Stimulated activated CD4-positive, alpha-beta T cell treated with anti-CD3 and anti-CD28 coated beads, Interleukin-1b, Interleukin-23, amount 100 ng/mL, for 48 hours (primary cell): ENCODE data around the gene TCERG1.

Source experiments
- DNase-seq: peaks from one replicate; pipeline ENCODE4 v3.0.0-alpha.2; 2020

TCERG1 gene

GRCh38 chr5:146446861-146447733 is at the start of gene TCERG1:
Gene TCERG1, plus strand, starts transcription at chr5:146447333. Its CDS starts 17 bp downstream, at chr5:146447350.
- peak; percentile 99 for DNase-seq

GRCh38 chr5:146398826-146399225 is 48.3 kb upstream of the TCERG1 start:
- DNase-seq: no peak

- DNase-seq: no peak
Measured at GRCh38 chr5:146399481-146399880, 47.7 kb upstream of the TCERG1 start.

DNA sequence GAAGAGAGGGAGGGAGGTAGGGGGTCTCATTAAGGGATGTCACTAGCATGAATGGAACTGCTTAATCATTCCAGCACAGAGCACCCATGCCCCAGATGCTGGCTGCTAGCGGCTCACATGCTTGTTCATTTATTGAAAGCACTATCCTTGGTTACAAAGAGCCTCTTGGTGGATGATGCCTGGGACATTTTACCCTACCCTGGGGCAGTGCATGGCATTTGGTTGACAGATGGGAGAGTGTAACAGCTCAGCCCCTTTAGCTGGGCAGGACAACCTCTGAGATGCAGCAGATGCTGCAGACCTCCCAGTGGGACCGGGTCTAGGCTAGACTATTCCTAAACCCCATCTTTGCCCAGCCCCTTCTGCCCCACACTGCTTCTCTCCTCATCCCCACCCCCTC is 46.9 kb upstream of the TCERG1 start:
- no peak for DNase-seq

- DNase-seq: no peak
Measured at GRCh38 chr5:146401021-146401420, 46.1 kb upstream of the TCERG1 start.

DNA sequence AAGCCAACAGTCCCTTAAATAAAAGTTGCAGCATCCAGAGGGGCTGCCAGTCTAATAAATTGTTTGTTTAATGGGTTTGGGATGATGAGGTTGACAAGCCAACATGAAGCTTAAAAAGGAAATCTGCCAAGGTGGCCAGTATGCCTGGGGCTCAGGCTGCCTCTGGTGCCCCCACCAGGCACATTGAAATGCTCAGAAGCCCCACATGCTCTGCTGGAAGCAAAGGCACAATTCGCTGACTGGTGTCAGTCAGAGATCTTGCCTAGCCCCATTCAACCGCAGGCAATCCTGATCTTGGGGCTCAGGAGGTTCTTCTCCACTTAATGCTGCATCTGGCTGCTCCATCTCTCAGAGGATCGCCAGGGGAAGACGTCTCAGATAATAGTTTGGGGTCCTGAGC is 44.2 kb upstream of the TCERG1 start:
- DNase-seq: no peak

DNA sequence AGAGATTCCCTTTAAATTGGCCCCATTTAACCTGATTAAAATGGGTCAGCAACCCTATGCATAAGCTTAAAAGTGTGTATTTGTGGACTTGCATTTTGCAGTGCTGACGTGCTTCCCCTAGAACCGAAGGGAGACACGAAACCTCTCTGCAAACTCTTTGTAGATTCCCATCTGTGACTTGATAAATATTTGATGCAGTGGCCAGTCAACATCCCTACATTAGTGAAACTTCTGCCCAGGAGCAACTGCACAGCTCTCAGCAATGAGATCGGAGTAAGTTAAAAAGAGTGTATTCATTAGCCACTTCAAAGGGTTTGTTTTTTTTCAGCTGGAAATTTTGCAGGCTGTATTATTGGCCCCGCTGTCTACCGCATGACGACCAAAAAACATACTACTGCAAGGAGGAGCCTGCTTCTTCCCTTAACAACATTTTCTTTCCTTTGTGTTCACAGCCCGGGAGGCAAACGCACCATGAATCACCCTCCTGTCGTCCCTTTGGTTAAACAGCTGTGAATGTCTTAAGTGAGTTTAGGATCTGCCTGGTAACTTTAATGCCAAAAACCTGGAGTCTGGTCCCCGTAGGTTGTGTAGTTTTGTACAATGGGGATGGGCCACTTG is 38.0 kb upstream of the TCERG1 start:
- DNase-seq: no peak

DNA sequence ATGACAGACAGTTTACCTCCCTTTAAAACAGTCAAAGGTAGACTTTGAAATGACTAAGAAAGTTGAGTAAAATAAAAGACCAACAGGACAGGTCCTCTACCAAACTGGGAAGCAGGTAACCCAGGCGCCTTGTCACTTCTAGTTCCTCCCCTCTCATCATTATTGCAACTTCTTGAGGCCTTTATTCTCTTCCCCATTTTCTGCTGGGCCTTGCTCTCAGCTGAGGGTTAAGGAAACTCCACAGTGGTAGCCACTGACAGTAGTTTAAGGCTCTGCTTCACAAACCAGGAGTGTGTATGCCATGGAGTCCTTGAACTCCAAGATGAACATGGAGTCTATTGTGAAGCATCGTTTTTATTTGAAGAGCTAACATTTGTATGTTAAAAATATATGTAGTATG is 36.9 kb upstream of the TCERG1 start:
- DNase-seq: no peak

DNA sequence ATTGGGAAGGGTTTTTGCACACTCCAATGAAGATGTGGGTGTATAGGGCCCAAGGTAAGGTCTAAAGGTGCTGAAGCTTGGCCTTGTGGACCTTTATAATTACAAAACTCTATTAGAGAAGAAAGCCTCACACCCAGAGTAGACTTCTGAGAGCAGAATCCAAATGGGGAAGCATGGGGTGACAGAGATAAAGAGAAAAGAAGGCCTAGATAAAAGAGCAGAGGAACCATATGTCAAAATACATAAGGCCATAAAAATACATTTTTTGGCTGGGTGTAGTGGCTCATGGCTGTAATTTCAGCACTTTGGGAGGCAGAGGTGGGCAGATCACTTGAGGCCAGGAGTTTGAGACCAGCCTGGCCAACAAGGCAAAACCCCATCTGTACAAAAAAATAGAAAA is 27.4 kb upstream of the TCERG1 start:
- no peak for DNase-seq

GRCh38 chr5:146425023-146425422 is 22.1 kb upstream of the TCERG1 start:
- no peak for DNase-seq

- no peak for DNase-seq
Measured at GRCh38 chr5:146426305-146426704, 20.8 kb upstream of the TCERG1 start.

GRCh38 chr5:146426853-146427618 is 20.1 kb upstream of the TCERG1 start:
- DNase-seq: no peak

DNA sequence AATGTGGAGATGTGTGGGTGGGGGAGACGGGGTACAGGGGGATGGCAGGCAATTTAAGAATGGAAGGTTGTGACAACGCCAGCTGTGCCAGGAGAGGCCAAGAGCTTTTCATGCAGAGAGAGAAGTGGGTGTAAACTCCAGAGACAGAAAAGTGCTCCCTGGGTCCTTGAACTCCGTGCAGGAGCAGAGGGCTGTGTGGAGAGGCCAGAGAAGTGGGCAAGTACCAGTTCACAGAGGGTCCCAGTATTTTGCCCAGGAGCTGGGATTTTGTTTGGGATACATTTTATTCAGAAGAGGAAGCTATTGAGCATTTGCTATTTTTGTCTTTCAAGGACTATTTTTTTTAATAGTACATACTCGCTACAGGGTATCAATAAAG is 19.5 kb upstream of the TCERG1 start:
- DNase-seq: no peak

GRCh38 chr5:146428658-146429057 is 18.5 kb upstream of the TCERG1 start:
- no peak for DNase-seq

DNA sequence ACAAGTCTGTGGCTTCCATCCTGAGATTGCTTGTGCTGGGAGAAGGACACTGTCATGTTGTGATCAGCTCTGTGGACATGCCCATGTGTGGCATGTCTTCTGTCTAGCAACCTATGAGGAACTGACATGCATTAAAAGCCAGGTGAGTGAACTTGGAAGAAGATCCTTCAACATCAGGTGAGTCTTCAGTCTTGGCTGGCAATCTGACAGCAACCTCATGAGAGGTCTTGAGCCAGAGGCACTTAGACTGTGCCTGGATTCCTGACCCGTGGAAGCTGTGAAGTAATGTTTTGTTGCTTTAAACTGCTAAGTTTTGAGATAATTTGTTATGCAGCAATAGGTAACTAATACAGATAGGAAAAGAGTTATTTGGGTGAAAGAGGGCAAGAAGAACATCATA is 6.8 kb upstream of the TCERG1 start:
- no peak for DNase-seq

DNA sequence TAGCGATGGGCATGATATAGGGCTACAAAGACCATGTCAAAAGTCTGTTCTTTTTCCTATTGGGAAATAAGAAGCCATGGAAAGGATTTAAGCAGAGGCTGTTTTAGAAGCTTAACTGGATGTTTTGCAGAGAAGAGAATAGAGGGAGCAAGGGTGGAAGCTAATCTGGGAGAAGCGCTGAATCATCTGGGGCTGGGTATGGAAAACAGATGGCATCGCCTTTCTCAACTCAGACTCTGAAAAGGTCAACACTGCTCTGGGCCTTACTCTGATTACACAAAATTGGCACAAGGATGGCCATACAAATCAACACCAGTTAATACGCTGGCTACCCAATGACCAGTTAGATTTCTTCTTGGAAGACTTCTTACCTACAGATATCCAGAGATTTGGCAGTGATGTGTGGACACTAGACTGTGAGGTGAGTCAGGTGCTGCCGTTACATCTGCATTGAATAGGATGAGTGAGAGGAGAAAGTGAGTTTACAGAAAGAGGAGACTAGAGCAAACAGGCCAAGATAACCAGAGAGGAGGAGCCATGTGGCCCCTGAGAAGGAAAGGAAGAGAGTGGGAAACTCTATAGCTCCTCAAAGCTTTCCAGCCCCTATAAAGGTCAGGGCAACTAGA is 6.2 kb upstream of the TCERG1 start:
- DNase-seq: no peak

DNA sequence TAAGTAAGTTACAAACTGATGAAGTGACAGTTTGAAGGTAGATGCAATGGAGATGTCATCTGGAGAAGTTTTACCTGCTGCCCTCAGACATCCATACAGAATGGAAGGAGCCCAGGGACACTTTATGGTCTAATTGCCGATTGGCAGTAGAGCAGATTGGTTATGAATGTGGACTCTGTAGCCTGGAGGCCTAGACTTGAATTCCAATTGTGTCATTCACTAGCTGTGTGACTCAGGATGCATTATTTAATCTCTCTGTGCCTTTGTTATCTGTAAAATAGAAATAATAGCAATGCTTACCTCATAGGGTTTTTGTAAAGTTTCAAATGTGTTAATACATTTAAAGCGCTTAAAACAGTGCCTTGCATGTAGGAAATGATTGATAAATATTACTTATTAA is 5.2 kb upstream of the TCERG1 start:
- DNase-seq: no peak

DNA sequence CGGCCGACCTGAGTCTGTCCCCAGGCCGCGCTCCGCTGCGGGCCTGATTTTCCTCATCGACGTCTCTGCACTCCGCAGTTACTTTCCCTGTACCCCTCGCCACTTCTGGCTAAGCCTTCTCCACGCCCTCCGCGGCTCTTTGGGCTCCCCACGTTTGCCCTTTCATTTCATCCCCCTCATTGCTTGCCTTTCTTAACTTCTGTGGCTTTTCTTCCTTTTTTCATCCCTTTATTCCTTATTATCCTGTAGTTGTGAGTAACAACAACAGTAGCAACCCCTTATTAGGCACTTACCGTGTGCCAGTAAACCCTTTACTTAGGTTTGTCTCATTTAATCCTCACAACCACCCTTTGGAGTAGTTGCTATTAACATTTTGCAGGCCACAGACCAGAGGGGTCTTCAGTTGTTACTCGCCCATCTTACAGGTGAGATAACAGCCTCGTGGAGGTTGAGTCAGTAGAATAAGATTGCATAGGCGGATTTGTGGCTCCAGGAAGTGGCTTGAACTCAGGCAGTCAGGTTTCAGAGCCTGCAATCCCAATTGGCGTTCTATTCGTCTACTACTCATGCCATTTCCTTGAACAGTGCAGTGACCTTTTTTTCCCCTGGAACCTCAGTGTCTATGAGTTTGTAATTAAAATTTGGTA is 724 bp downstream of the TCERG1 start:
- DNase-seq: peak; percentile 58

- DNase-seq: no peak
Measured at GRCh38 chr5:146448783-146449519, 1.8 kb downstream of the TCERG1 start.

GRCh38 chr5:146450002-146450401 is 2.9 kb downstream of the TCERG1 start:
- no peak for DNase-seq

- no peak for DNase-seq
Measured at GRCh38 chr5:146451411-146451810, 4.3 kb downstream of the TCERG1 start.

- DNase-seq: no peak
Measured at GRCh38 chr5:146457431-146457830, 10.3 kb downstream of the TCERG1 start.
